ENCODE measurements around the gene ZNF319. TPM values are rescaled to one million over a fixed set of nuclear protein-coding genes. Genes with fewer than 3 reads are reported as not detected.
A peak's percentile ranks its signal among the peaks of the same experiment; 100 is the strongest.

ZNF319 gene
- total RNA-seq, 1 donor: 4.3 TPM

DNA sequence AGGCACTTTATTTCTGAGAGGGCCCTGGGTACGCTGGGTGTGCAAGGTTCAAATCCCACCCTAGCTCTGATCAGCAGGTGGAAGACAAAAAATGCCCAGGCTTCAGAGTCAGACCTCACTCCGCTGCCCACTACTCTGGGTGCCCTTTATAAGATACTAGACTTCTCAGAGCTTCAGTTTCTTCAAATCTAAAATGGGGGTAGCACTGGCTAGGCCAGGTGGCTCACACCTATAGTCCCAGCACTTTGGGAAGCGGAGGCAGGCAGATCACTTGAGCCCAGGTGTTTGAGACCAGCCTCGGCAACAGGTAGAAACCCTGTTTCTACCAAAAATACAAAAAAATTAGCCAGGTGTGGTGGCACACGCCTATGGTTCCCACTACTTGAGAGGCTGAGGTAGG, 2.5 kb upstream of the ZNF319 start:
- H3K27me3 ChIP-seq (ENCODE audit: insufficient read depth, low read length): no peaks in the 10 kb centered on the region
- peaks cover 29% of the 10 kb centered on the region for H3K36me3 ChIP-seq (ENCODE audit: insufficient read depth, low read length)
- H4K20me1 ChIP-seq (ENCODE audit: insufficient read depth, low read length): peaks cover 19% of the 10 kb centered on the region
- no peak for DNase-seq (ENCODE audit: insufficient read length, low spot score, missing footprints)
- H2AFZ ChIP-seq (ENCODE audit: low read length): no peak overlapping the region
- TF ChIP-seq, protein P1, sequence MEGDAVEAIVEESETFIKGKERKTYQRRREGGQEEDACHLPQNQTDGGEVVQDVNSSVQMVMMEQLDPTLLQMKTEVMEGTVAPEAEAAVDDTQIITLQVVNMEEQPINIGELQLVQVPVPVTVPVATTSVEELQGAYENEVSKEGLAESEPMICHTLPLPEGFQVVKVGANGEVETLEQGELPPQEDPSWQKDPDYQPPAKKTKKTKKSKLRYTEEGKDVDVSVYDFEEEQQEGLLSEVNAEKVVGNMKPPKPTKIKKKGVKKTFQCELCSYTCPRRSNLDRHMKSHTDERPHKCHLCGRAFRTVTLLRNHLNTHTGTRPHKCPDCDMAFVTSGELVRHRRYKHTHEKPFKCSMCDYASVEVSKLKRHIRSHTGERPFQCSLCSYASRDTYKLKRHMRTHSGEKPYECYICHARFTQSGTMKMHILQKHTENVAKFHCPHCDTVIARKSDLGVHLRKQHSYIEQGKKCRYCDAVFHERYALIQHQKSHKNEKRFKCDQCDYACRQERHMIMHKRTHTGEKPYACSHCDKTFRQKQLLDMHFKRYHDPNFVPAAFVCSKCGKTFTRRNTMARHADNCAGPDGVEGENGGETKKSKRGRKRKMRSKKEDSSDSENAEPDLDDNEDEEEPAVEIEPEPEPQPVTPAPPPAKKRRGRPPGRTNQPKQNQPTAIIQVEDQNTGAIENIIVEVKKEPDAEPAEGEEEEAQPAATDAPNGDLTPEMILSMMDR (IDR thresholded peaks at IDR 0.05; ENCODE audit: extremely low read depth, low read depth, low read length): no peak
- peaks cover 26% of the 10 kb centered on the region for H3K4me1 ChIP-seq (ENCODE audit: insufficient read depth, low read length)
- H3K4me2 ChIP-seq (ENCODE audit: insufficient read depth, low read length): no peak overlapping the region
- H3K27ac ChIP-seq (ENCODE audit: low read depth, low read length): no peak overlapping the region
- H3K79me2 ChIP-seq (ENCODE audit: insufficient read depth, low read length): peaks cover 29% of the 10 kb centered on the region
- H3K4me3 ChIP-seq (ENCODE audit: insufficient read depth, low read length): no peak overlapping the region
- no peaks in the 10 kb centered on the region for H3K9me3 ChIP-seq (ENCODE audit: low read depth, low read length)

- DNase-seq (ENCODE audit: insufficient read length, low spot score, missing footprints): peak; percentile 89
- Histone ChIP-seq H3K4me1 (ENCODE audit: insufficient read depth, low read length) (peaks cover 26% of the 10 kb centered on the region), H3K36me3 (ENCODE audit: insufficient read depth, low read length) (peaks cover 34% of the 10 kb centered on the region), H4K20me1 (ENCODE audit: insufficient read depth, low read length) (peaks cover 24% of the 10 kb centered on the region), H3K79me2 (ENCODE audit: insufficient read depth, low read length) (peaks cover 31% of the 10 kb centered on the region), H3K27me3 (ENCODE audit: insufficient read depth, low read length) (no peaks in the 10 kb centered on the region), H3K27ac (ENCODE audit: low read depth, low read length) (no peak overlapping the region), H3K4me2 (ENCODE audit: insufficient read depth, low read length) (peak overlapping the region; percentile 99), H3K9me3 (ENCODE audit: low read depth, low read length) (no peaks in the 10 kb centered on the region), H2AFZ (ENCODE audit: low read length) (no peak overlapping the region), H3K4me3 (ENCODE audit: insufficient read depth, low read length) (no peak overlapping the region)
- TF ChIP-seq, protein P1 (IDR thresholded peaks at IDR 0.05; ENCODE audit: extremely low read depth, low read depth, low read length): no peak
These were observed 1.9 kb upstream of the ZNF319 start for GRCh38 chr16:58002416-58002800.

DNA sequence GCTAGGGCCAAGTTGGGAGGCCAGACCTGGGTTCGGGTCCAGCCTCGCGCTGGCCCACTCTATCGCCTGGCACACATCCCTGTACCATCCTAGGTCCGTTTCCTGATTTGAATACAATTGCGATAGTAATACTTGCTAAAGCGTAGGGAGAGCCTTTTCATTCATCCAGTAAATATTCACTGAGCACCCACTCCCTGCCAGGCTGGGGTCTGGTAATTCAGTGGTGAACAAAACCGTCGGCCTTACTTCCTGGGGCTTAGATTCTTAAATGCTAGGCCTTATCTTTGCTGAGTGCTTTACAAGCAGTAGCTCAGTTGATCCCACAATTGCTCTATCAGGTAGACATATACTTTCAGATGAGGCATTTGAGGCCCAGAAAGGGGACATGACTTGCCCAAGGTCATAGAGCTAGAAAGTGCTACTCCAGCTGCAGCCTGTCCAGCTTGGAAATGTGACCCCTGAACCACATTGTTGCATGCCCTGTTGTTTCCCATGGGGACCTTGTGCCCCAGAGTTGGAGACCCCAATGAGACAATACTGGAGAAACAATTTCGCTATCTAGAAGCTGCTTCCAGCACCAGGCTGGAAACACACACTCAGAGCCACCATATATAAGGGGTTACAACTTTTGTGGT, 1.4 kb upstream of the ZNF319 start:
- Histone ChIP-seq H3K9me3 (ENCODE audit: low read depth, low read length) (no peaks in the 10 kb centered on the region), H3K27ac (ENCODE audit: low read depth, low read length) (no peak overlapping the region), H3K36me3 (ENCODE audit: insufficient read depth, low read length) (peaks cover 36% of the 10 kb centered on the region), H3K4me1 (ENCODE audit: insufficient read depth, low read length) (peaks cover 26% of the 10 kb centered on the region), H4K20me1 (ENCODE audit: insufficient read depth, low read length) (peaks cover 24% of the 10 kb centered on the region), H3K27me3 (ENCODE audit: insufficient read depth, low read length) (no peaks in the 10 kb centered on the region), H3K4me3 (ENCODE audit: insufficient read depth, low read length) (peak overlapping the region; percentile 97), H3K79me2 (ENCODE audit: insufficient read depth, low read length) (peaks cover 28% of the 10 kb centered on the region), H2AFZ (ENCODE audit: low read length) (no peak overlapping the region), H3K4me2 (ENCODE audit: insufficient read depth, low read length) (peak overlapping the region; percentile 99)
- DNase-seq (ENCODE audit: insufficient read length, low spot score, missing footprints): no peak
- TF ChIP-seq, protein P1 (IDR thresholded peaks at IDR 0.05; ENCODE audit: extremely low read depth, low read depth, low read length): no peak

GRCh38 chr16:58000706-58001676, 519 bp upstream of the ZNF319 start, which contains the start of gene USB1:
USB1 (plus strand) TSS chr16:58001407; CDS start chr16:58001484, 77 bp downstream.
- Histone ChIP-seq H3K27me3 (ENCODE audit: insufficient read depth, low read length) (no peaks in the 10 kb centered on the region), H3K4me3 (ENCODE audit: insufficient read depth, low read length) (peak within 1 kb of the TSS; percentile 97), H3K79me2 (ENCODE audit: insufficient read depth, low read length) (peaks cover 24% of the 10 kb centered on the region), H2AFZ (ENCODE audit: low read length) (peak within 1 kb of the TSS; percentile 95), H3K27ac (ENCODE audit: low read depth, low read length) (peak within 1 kb of the TSS; percentile 41), H4K20me1 (ENCODE audit: insufficient read depth, low read length) (peaks cover 24% of the 10 kb centered on the region), H3K4me2 (ENCODE audit: insufficient read depth, low read length) (peak within 1 kb of the TSS; percentile 99), H3K9me3 (ENCODE audit: low read depth, low read length) (no peaks in the 10 kb centered on the region), H3K4me1 (ENCODE audit: insufficient read depth, low read length) (peaks cover 26% of the 10 kb centered on the region), H3K36me3 (ENCODE audit: insufficient read depth, low read length) (peaks cover 38% of the 10 kb centered on the region)
- DNase-seq (ENCODE audit: insufficient read length, low spot score, missing footprints): peak; percentile 100
- TF ChIP-seq, protein P1 (IDR thresholded peaks at IDR 0.05; ENCODE audit: extremely low read depth, low read depth, low read length): peak; percentile 47
